ENCODE results near the gene S100A7A.

S100A7A gene

DNA sequence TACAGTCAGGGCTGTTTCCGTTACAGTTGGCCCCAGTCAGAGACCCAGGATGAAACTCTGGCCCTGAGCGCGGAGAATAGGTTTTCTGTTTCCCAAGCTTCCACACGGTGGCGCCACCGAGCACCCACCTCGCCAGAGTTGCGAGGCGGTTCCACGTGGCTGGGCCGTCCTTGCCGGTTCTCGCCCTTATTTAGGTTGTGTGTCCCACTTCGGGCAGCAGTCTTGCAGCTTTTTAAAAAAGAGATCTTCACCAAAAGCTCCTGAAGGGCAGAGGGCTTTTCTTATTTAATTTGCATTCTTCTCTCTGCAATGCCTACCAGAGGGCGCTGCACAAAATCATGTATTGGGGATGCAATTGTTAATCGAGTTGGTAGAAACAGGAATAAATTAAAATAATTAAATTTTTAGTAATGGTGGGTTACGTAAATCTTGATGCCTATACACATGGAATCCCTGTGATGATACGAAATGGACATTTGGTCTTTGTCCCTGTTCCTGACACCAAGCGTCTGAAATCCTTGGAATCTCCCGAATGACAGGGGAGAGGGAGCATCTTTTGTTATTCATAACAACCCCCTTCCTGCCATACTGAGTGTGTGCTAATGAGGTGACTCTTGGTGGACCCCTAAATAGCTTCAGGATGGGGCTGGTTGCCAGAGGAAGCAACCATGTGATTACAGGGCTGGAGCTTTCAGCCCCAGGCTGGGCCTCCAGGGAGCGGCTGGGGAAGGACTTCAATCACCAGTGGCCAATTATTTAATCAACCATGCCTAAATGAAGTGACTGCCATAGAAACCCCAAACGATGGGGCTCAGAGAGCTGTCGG, 49.7 kb downstream of the S100A7A start:
- in situ Hi-C loops (cut with MboI; ENCODE audit: low pct_unique_long_range_greater_than_20kb, low sequenced_read_pairs, unreplicated experiment) = no loop called here

DNA sequence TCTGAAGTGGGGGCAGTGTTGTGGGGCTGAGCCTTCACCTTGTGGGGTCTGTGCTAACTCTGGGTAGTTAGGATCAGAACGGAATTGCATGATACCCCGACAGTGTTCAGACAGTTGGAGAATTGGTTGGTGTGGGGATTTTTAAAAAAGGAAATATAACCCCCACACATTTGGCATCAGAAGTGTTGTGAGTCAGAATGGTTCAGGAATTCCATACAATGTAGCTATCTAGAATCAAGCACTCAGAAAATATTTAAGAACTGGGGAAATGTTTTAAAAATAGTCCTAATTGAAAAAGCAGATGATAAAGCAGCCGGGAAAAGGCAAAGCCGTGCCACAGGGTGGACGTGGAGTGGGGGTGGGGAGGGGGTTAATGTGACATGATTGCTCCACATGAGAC, 50.6 kb downstream of the S100A7A start:
- in situ Hi-C loops (cut with MboI; ENCODE audit: low pct_unique_long_range_greater_than_20kb, low sequenced_read_pairs, unreplicated experiment) = no loop called here
- no peak for DNase-seq (ENCODE audit: low spot score)
- TF ChIP-seq, protein P1, sequence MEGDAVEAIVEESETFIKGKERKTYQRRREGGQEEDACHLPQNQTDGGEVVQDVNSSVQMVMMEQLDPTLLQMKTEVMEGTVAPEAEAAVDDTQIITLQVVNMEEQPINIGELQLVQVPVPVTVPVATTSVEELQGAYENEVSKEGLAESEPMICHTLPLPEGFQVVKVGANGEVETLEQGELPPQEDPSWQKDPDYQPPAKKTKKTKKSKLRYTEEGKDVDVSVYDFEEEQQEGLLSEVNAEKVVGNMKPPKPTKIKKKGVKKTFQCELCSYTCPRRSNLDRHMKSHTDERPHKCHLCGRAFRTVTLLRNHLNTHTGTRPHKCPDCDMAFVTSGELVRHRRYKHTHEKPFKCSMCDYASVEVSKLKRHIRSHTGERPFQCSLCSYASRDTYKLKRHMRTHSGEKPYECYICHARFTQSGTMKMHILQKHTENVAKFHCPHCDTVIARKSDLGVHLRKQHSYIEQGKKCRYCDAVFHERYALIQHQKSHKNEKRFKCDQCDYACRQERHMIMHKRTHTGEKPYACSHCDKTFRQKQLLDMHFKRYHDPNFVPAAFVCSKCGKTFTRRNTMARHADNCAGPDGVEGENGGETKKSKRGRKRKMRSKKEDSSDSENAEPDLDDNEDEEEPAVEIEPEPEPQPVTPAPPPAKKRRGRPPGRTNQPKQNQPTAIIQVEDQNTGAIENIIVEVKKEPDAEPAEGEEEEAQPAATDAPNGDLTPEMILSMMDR (IDR thresholded peaks at IDR 0.05; ENCODE audit: extremely low read depth, insufficient read depth, missing control alignments) = no peak

More for the DNA sequence above, 49.7 kb downstream of the S100A7A start:
- DNase-seq (ENCODE audit: low spot score) = peak; percentile 75
- TF ChIP-seq, protein P1 (IDR thresholded peaks at IDR 0.05; ENCODE audit: extremely low read depth, insufficient read depth, missing control alignments) = peak; percentile 81

DNA sequence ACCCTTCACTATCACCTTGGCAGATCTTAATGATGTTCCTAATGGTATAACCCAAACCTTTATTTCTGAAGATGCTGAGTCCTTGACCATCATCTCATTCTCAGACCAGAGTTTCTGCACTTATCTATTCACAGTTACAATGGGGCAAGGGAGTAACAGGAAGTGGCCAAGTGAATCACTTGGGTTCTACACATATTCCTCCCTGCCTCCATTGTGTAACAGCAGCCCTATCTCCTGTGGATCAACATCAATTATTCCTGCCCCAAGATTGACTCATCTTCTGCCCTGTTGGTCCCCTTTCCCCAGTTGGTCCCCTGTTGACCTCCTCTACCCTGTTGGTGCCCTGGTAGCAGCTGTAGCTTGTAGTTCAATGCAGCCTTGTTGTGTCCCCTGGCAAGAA, 54.4 kb downstream of the S100A7A start:
- TF ChIP-seq, protein P1 (IDR thresholded peaks at IDR 0.05; ENCODE audit: extremely low read depth, insufficient read depth, missing control alignments) = no peak
- in situ Hi-C loops (cut with MboI; ENCODE audit: low pct_unique_long_range_greater_than_20kb, low sequenced_read_pairs, unreplicated experiment) = no loop called here
- no peak for DNase-seq (ENCODE audit: low spot score)

Data from GM13977 (cell line).